Activated CD4-positive, alpha-beta T cell treated with anti-CD3 and anti-CD28 coated beads for 36 hours (primary cell): ENCODE data around the gene TIGD7. TPM values are rescaled to one million over a fixed set of nuclear protein-coding genes. Genes with fewer than 3 reads are reported as not detected.

Source experiments
- ATAC-seq: fragments of 200-7000 bp; cut with Tn5 transposase; one replicate; pipeline ENCODE4 v1.10.0; 2021; ENCODE audit warnings: mild to moderate bottlenecking, moderate library complexity
- CTCF ChIA-PET: fragments of 350-600 bp; sonication (Branson Sonifier 250); formaldehyde crosslinking; loops from one replicate; lab custom pipeline; 2021; ENCODE audit warnings: antibody characterized with exemption; lab: Charles Lee
- POLR2A ChIA-PET: fragments of 350-600 bp; sonication (Branson Sonifier 250); formaldehyde crosslinking; loops from one replicate; lab custom pipeline; 2021; ENCODE audit warnings: antibody characterized with exemption, inconsistent platforms; lab: Charles Lee
- DNase-seq: peaks from one replicate; pipeline ENCODE4 v3.0.0-alpha.2; 2020
- H3K27ac Mint-ChIP-seq: one replicate; pipeline ENCODE4 v1.8.0; 2021; ENCODE audit warnings: mixed read lengths
- H3K27me3 Mint-ChIP-seq: one replicate; pipeline ENCODE4 v1.8.0; 2021; ENCODE audit warnings: mixed read lengths
- H3K36me3 Mint-ChIP-seq: one replicate; pipeline ENCODE4 v1.8.0; 2021; ENCODE audit warnings: low read depth, mixed read lengths
- H3K4me1 Mint-ChIP-seq: one replicate; pipeline ENCODE4 v1.8.0; 2021; ENCODE audit warnings: mixed read lengths
- H3K4me3 Mint-ChIP-seq: one replicate; pipeline ENCODE4 v1.8.0; 2021; ENCODE audit warnings: mild to moderate bottlenecking, moderate library complexity, mixed read lengths
- H3K9me3 Mint-ChIP-seq: one replicate; pipeline ENCODE4 v1.8.0; 2021; ENCODE audit warnings: low read depth, mixed read lengths
- intact Hi-C, 2 experiments: fragments of 100-400 bp; cut with DNase I in 1 of 2; cut with micrococcal nuclease in 1 of 2; formaldehyde crosslinking; loops; one replicate each; pipeline versions ENCODE4 v1.14.2 to v1.15.1; 2022 to 2024; cut with DNase I, micrococcal nuclease
- total RNA-seq, 2 experiments: library from RNA; stranded (reverse); gene quantifications; one replicate each; pipeline ENCODE4 v1.2.3, GENCODE V29; 2021

TIGD7 gene, protein sequence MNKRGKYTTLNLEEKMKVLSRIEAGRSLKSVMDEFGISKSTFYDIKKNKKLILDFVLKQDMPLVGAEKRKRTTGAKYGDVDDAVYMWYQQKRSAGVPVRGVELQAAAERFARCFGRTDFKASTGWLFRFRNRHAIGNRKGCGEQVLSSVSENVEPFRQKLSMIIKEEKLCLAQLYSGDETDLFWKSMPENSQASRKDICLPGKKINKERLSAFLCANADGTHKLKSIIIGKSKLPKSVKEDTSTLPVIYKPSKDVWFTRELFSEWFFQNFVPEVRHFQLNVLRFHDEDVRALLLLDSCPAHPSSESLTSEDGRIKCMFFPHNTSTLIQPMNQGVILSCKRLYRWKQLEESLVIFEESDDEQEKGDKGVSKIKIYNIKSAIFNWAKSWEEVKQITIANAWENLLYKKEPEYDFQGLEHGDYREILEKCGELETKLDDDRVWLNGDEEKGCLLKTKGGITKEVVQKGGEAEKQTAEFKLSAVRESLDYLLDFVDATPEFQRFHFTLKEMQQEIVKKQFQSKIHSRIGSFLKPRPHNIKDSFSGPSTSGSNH
- 1 to 10 TPM; 2.9 TPM for total RNA-seq

DNA sequence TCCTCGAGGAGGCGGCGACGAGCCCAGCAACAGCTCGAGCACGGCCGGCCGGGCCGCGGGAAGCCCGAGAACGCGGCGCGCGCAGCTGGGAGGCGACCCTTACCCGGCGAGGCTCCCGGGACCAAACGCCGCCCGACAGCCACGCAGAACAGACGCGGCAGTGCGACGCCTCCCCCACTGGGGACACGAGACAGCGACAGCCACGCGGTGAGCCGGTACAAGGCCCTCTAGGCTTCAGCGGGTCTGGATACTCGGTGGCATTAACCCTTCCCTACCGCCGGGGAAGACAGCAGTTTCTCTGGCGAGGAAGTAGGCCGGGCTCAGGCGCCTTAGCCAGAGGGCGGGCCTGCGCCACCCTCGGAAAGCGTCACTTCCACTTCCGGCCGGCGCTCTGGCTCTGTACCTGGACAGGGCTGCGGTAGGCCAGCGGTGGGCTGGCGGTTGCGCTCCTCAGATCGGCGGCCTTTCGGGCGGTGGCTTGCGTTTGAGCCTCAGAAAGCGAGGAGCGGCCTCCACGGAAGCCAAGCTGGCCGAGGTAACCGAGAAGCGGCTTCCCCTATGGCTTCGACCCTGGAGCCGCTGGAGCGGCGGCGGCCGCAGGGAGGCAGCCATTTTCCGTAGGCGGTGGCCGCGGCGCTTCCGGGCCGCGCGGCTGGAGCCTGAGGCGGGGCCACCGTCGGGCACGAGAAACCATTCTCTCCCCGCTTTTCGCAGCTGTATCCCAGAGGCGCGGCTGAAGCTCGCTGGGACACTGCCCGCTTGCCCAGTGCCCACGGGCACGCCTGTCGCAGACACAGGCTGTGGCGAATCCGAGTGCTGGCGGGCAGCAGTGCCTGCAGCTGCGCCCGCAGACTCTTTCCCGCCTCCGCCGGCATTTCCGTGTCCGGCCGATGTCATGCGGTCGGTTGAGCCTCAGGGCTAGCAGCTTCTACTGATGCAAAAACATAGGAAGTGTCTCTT lies at the start of gene TIGD7, which contains the start of gene ZNF75A:
Gene TIGD7, minus strand, starts transcription at position 322 of the 960 bp plus-strand sequence. CDS start 4,816 bp downstream, outside the sequence.
Gene ZNF75A, plus strand, starts transcription at position 389 of the 960 bp plus-strand sequence. CDS start 2,932 bp downstream, outside the sequence.
- ATAC-seq = peak; percentile 99
- H3K9me3 Mint-ChIP-seq = peaks cover 30% of the 10 kb centered on the region
- peak within 1 kb of the TSS; percentile 84 for H3K27ac Mint-ChIP-seq
- intact Hi-C loops = loop anchor here (1.0 to 5.0 kb wide), 9 partner anchors 12 to 195 kb away; partner anchors contain the start of genes ZNF263 (in 2 of the 2), CLUAP1 (in 1 of the 2), ZNF174 (in 1 of the 2) and ZNF200 (in 1 of the 2)
- peak; percentile 90 for DNase-seq
- H3K4me1 Mint-ChIP-seq = peaks cover 15% of the 10 kb centered on the region
- H3K27me3 Mint-ChIP-seq = no peaks in the 10 kb centered on the region
- CTCF ChIA-PET = no interaction called here
- POLR2A ChIA-PET = no interaction called here
- peak within 1 kb of the TSS; percentile 75 for H3K4me3 Mint-ChIP-seq
- H3K36me3 Mint-ChIP-seq = peaks cover 75% of the 10 kb centered on the region

DNA sequence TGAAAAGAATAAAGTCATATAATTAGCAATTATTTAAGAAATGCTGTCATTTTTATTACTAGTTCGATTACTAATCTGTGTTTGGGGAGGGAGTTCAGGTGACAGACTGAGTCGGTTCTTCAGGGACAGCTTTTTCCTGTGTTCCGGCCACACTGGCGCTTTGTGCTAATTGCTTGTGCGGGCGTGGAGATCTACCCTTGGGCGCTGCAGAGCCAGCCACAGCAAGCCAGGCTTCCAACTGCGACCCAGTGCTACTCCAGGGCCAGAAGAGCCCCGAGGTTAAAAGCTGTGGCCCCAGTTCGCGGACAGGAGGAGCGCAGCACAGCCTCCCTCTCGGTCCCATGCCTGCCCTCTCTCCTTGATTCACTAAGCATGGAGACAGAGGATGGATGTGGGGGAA lies 43.9 kb upstream of the TIGD7 start:
- Mint-ChIP-seq H3K27me3 (no peaks in the 10 kb centered on the region), H3K4me1 (peaks cover 3% of the 10 kb centered on the region), H3K27ac (no peak overlapping the region), H3K36me3 (no peaks in the 10 kb centered on the region), H3K9me3 (peaks cover 1% of the 10 kb centered on the region), H3K4me3 (no peak overlapping the region)
- ChIA-PET CTCF (no interaction called here), POLR2A (no interaction called here)
- intact Hi-C loops = no loop called here
- no peak for ATAC-seq
- DNase-seq = no peak

GRCh38 chr16:3348547-3349167 lies 43.4 kb upstream of the TIGD7 start:
- CTCF ChIA-PET = no interaction called here
- DNase-seq = no peak

DNA sequence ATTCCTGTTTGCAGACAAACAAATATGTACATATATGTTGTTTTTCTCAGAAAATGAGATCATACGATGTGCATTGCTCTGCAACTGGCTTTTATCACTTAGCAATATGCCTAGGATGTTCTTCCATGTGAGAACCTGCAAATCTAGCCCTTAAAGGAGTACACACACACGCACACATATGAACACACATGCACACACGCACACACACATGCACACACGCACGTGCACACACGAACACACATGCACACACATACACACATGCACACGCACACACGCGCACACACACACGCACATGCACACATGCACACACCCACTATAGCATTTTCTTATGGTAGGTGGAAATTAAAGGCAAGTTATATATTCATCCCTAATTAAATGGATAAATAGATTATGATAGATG lies 42.4 kb upstream of the TIGD7 start:
- Mint-ChIP-seq H3K27ac (no peak overlapping the region), H3K27me3 (no peaks in the 10 kb centered on the region), H3K4me1 (no peaks in the 10 kb centered on the region), H3K36me3 (no peaks in the 10 kb centered on the region), H3K4me3 (no peak overlapping the region), H3K9me3 (no peaks in the 10 kb centered on the region)
- intact Hi-C loops = no loop called here
- CTCF ChIA-PET = no interaction called here
- ATAC-seq (no peak), DNase-seq (no peak)
- POLR2A ChIA-PET = no interaction called here

More at GRCh38 chr16:3348547-3349167, 43.4 kb upstream of the TIGD7 start:
- H3K4me1 Mint-ChIP-seq = peaks cover 2% of the 10 kb centered on the region
- POLR2A ChIA-PET = no interaction called here
- H3K27me3 Mint-ChIP-seq = no peaks in the 10 kb centered on the region
- no peaks in the 10 kb centered on the region for H3K36me3 Mint-ChIP-seq
- no peak overlapping the region for H3K27ac Mint-ChIP-seq
- H3K4me3 Mint-ChIP-seq = no peak overlapping the region
- H3K9me3 Mint-ChIP-seq = peaks cover 1% of the 10 kb centered on the region
- intact Hi-C loops = no loop called here
- ATAC-seq = no peak

DNA sequence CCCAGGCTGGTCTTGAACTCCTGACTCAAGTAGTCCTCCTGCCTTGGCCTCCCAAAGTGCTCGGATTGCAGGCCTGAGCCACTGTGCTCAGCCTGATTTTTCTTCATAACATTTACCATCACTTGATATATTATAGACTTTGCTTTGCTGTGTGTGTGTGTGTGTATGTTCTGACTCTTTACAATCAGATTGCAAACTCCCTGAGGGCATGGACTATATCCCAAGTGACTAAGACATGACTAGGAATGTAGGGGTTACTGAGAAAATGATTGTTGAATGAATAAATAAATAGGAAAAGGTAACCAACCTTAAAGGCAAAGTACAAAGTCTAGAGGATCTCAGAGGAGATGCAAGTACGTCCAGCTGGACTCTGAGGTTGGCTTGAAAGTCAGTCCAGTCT lies 40.8 kb upstream of the TIGD7 start:
- intact Hi-C loops = no loop called here
- H3K4me1 Mint-ChIP-seq = no peaks in the 10 kb centered on the region
- CTCF ChIA-PET = no interaction called here

GRCh38 chr16:3328643-3329042 lies 23.4 kb upstream of the TIGD7 start:
- no peak overlapping the region for H3K4me3 Mint-ChIP-seq
- no peaks in the 10 kb centered on the region for H3K4me1 Mint-ChIP-seq
- peaks cover 30% of the 10 kb centered on the region for H3K9me3 Mint-ChIP-seq
- no peak for DNase-seq
- H3K27ac Mint-ChIP-seq = no peak overlapping the region
- POLR2A ChIA-PET = no interaction called here
- CTCF ChIA-PET = no interaction called here
- peaks cover 8% of the 10 kb centered on the region for H3K36me3 Mint-ChIP-seq
- H3K27me3 Mint-ChIP-seq = no peaks in the 10 kb centered on the region
- intact Hi-C loops = no loop called here
- no peak for ATAC-seq

More for the DNA sequence above, 40.8 kb upstream of the TIGD7 start:
- Mint-ChIP-seq H3K4me3 (no peak overlapping the region), H3K27ac (no peak overlapping the region), H3K36me3 (no peaks in the 10 kb centered on the region), H3K9me3 (no peaks in the 10 kb centered on the region), H3K27me3 (no peaks in the 10 kb centered on the region)
- ATAC-seq = no peak
- POLR2A ChIA-PET = no interaction called here
- DNase-seq = no peak

DNA sequence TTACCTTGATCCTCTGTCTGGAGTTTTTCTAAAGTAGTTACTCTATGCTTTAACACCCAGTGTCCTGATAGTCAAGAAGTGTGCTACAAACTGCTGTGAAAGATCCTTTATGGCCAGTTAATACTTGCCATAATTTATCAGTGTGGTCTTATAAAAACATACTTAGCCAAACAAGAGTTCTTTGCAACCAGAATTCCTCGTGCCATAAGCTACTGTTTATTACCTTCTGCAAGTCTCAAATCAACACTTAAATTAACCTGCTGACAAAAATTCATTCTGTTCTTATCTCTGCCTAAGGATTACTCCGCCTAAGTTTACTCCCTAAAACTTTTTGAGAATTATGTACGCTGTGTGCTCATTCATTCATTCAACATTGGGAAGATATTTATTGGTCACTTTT lies 22.9 kb upstream of the TIGD7 start:
- Mint-ChIP-seq H3K36me3 (peaks cover 6% of the 10 kb centered on the region), H3K27ac (no peak overlapping the region), H3K9me3 (peaks cover 30% of the 10 kb centered on the region), H3K4me3 (no peak overlapping the region), H3K4me1 (no peaks in the 10 kb centered on the region), H3K27me3 (no peaks in the 10 kb centered on the region)
- ChIA-PET CTCF (no interaction called here), POLR2A (no interaction called here)
- ATAC-seq (no peak), DNase-seq (no peak)
- intact Hi-C loops = no loop called here

DNA sequence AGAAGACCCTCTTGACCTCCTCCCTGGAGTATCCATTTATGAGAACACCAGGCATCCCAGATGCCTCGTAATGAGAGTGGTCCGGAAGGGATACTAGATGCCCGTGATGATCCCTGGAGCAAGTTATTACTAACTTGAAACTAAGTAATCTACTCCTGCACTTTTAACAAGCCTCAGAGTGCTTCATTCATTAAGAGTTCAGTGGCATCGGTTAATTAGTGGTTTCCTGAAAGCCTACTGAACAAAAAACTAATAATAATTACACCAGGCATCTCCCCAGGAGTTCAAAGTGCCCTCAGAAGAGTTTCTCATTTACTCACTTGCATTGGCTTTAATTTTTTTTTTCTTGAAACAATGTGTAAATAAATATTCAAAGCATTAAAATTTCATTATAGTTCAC lies 22.3 kb upstream of the TIGD7 start:
- peaks cover 34% of the 10 kb centered on the region for H3K9me3 Mint-ChIP-seq
- no peaks in the 10 kb centered on the region for H3K27me3 Mint-ChIP-seq
- no peak overlapping the region for H3K27ac Mint-ChIP-seq
- no peaks in the 10 kb centered on the region for H3K4me1 Mint-ChIP-seq
- no peak overlapping the region for H3K4me3 Mint-ChIP-seq
- H3K36me3 Mint-ChIP-seq = peaks cover 6% of the 10 kb centered on the region
- intact Hi-C loops = no loop called here
- no peak for DNase-seq
- POLR2A ChIA-PET = no interaction called here
- CTCF ChIA-PET = no interaction called here
- no peak for ATAC-seq

DNA sequence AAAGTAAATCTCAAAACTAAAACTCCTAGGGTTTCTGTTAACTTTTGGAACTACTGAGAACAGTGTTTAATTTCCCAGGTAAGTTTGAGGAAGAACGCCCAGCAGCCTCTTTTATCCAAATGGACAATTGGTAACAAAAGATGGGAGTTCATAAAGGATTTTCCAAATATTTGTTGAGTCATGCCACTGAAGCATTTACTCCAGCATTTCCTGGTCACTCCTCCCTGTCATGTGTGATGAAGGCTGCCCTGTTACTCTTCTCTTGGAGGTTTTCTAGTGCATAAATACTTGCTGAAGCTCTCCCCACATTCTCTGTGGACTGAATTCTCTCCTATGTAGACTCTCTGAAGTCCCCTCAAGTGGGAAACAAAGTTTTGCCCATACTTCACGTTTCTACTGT lies 16.6 kb upstream of the TIGD7 start:
- ATAC-seq = no peak
- Mint-ChIP-seq H3K27ac (no peak overlapping the region), H3K4me1 (no peaks in the 10 kb centered on the region), H3K9me3 (peaks cover 56% of the 10 kb centered on the region), H3K36me3 (peaks cover 34% of the 10 kb centered on the region), H3K27me3 (no peaks in the 10 kb centered on the region), H3K4me3 (no peak overlapping the region)
- ChIA-PET CTCF (interaction anchor here (0.7 to 0.8 kb wide), 2 partner anchors 17 to 92 kb away, joined by 3 read pairs; no protein-coding TSS in a partner anchor), POLR2A (interaction anchor here (0.6 kb wide), 1 partner anchor 9 kb away, joined by 3 read pairs; no protein-coding TSS in a partner anchor)
- no peak for DNase-seq
- intact Hi-C loops = no loop called here

- Mint-ChIP-seq H3K36me3 (peaks cover 73% of the 10 kb centered on the region), H3K27ac (no peak overlapping the region), H3K4me1 (no peaks in the 10 kb centered on the region), H3K4me3 (no peak overlapping the region), H3K9me3 (peaks cover 77% of the 10 kb centered on the region), H3K27me3 (no peaks in the 10 kb centered on the region)
- intact Hi-C loops = loop anchor here (1.0 to 5.0 kb wide), 2 partner anchors 11 to 65 kb away; no protein-coding TSS in a partner anchor
- no peak for ATAC-seq
- DNase-seq = no peak
- POLR2A ChIA-PET = no interaction called here
- CTCF ChIA-PET = interaction anchor here (0.6 to 1.1 kb wide), 3 partner anchors 15 to 97 kb away, joined by 3 to 4 read pairs (median 3); no protein-coding TSS in a partner anchor
These were observed 12.2 kb upstream of the TIGD7 start for GRCh38 chr16:3317315-3317999.
